ENCODE measurements around the gene MTARC2. TPM values are rescaled to one million over a fixed set of nuclear protein-coding genes. Genes with fewer than 3 reads are reported as not detected.

Gene MTARC2
- polyA plus RNA-seq, 1 donor (not counting 4 experiments of a cell fraction or from before 2014, with no cell fraction given) = 0.75 TPM

DNA sequence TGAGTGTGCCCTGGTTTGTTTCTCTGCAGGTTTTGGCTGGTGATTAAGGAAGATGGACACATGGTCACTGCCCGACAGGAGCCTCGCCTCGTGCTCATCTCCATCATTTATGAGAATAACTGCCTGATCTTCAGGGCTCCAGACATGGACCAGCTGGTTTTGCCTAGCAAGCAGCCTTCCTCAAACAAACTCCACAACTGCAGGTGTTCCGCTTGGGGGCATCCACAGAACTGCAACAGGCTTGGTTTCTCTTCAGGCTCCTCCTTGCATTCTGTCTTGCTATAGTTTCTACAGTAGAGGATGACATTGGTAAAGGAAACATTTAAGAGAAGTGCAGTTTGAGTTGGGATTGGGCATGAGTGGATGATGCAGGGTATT, 6.8 kb downstream of the MTARC2 start:
- Histone ChIP-seq H3K4me1 (ENCODE audit: control insufficient read depth, extremely low read depth, insufficient read depth, low read length) (no peaks in the 10 kb centered on the region), H3K27ac (ENCODE audit: control insufficient read depth, insufficient read depth, low read length) (no peak overlapping the region), H2AFZ (ENCODE audit: control insufficient read depth, low read length) (no peak overlapping the region), H3K4me2 (ENCODE audit: control insufficient read depth, extremely low read depth, insufficient read depth, low read depth, low read length) (no peak overlapping the region), H3K79me2 (ENCODE audit: control insufficient read depth, insufficient read depth, low read length) (no peaks in the 10 kb centered on the region), H3K36me3 (ENCODE audit: control insufficient read depth in 2 of 2, extremely low read depth in 1 of 2, insufficient read depth in 2 of 2, low read length in 2 of 2) (no peaks in the 10 kb centered on the region), H3K9me1 (ENCODE audit: control insufficient read depth, extremely low read depth, insufficient read depth, low read length) (no peaks in the 10 kb centered on the region), H3K9ac (ENCODE audit: control insufficient read depth, extremely low read depth, insufficient read depth, low read length) (no peak overlapping the region), H4K20me1 (ENCODE audit: control insufficient read depth, extremely low read depth, insufficient read depth, low read length) (no peaks in the 10 kb centered on the region), H3K4me3 (ENCODE audit: control insufficient read depth in 2 of 3, extremely low read depth in 1 of 3, insufficient read depth in 2 of 3, low read depth in 1 of 3, low read length in 3 of 3) (no peak overlapping the region), H3K27me3 (ENCODE audit: control insufficient read depth, extremely low read depth, insufficient read depth, low read length) (no peaks in the 10 kb centered on the region), H3K9me3 (ENCODE audit: control insufficient read depth, low read depth, low read length) (no peaks in the 10 kb centered on the region)
- DNase-seq (ENCODE audit: low read depth, low spot score) (no peak), FAIRE-seq (no peak)
- dilution Hi-C loops (cut with MboI; ENCODE audit: extremely low pct_ligation_motif_present, low sequenced_read_pairs) = no loop called here
- TF ChIP-seq EZH2 (IDR thresholded peaks at IDR 0.05; ENCODE audit: low read length) (no peak), CTCF (optimal IDR thresholded peaks at IDR 0.05 in 1 of 3, IDR thresholded peaks at IDR 0.05 in 1 of 3, conservative IDR thresholded peaks at IDR 0.05 in 1 of 3; ENCODE audit: extremely low read depth in 1 of 3, insufficient read depth in 2 of 3, low read length in 3 of 3) (no peak)

GRCh38 chr1:220755309-220755708, 7.2 kb downstream of the MTARC2 start:
- Histone ChIP-seq H3K9ac (ENCODE audit: control insufficient read depth, extremely low read depth, insufficient read depth, low read length) (no peak overlapping the region), H3K36me3 (ENCODE audit: control insufficient read depth in 2 of 2, extremely low read depth in 1 of 2, insufficient read depth in 2 of 2, low read length in 2 of 2) (no peaks in the 10 kb centered on the region), H3K9me1 (ENCODE audit: control insufficient read depth, extremely low read depth, insufficient read depth, low read length) (no peaks in the 10 kb centered on the region), H3K4me3 (ENCODE audit: control insufficient read depth in 2 of 3, extremely low read depth in 1 of 3, insufficient read depth in 2 of 3, low read depth in 1 of 3, low read length in 3 of 3) (no peak overlapping the region), H3K79me2 (ENCODE audit: control insufficient read depth, insufficient read depth, low read length) (no peaks in the 10 kb centered on the region), H4K20me1 (ENCODE audit: control insufficient read depth, extremely low read depth, insufficient read depth, low read length) (no peaks in the 10 kb centered on the region), H2AFZ (ENCODE audit: control insufficient read depth, low read length) (no peak overlapping the region), H3K27ac (ENCODE audit: control insufficient read depth, insufficient read depth, low read length) (no peak overlapping the region), H3K9me3 (ENCODE audit: control insufficient read depth, low read depth, low read length) (no peaks in the 10 kb centered on the region), H3K4me1 (ENCODE audit: control insufficient read depth, extremely low read depth, insufficient read depth, low read length) (no peaks in the 10 kb centered on the region), H3K4me2 (ENCODE audit: control insufficient read depth, extremely low read depth, insufficient read depth, low read depth, low read length) (no peak overlapping the region), H3K27me3 (ENCODE audit: control insufficient read depth, extremely low read depth, insufficient read depth, low read length) (no peaks in the 10 kb centered on the region)
- no peak for DNase-seq (ENCODE audit: low read depth, low spot score)
- FAIRE-seq = no peak
- TF ChIP-seq EZH2 (IDR thresholded peaks at IDR 0.05; ENCODE audit: low read length) = no peak
- no peak for TF ChIP-seq CTCF (optimal IDR thresholded peaks at IDR 0.05 in 1 of 3, IDR thresholded peaks at IDR 0.05 in 1 of 3, conservative IDR thresholded peaks at IDR 0.05 in 1 of 3; ENCODE audit: extremely low read depth in 1 of 3, insufficient read depth in 2 of 3, low read length in 3 of 3)
- dilution Hi-C loops (cut with MboI; ENCODE audit: extremely low pct_ligation_motif_present, low sequenced_read_pairs) = no loop called here

Data from keratinocyte (primary cell).